Activated gamma-delta T cell (primary cell): ENCODE data around the gene MAP3K19.

ENCODE experiments used
- DNase-seq: peaks from one replicate; lab custom pipeline; 2025; lab: John Stamatoyannopoulos, UW

The MAP3K19 gene

DNA sequence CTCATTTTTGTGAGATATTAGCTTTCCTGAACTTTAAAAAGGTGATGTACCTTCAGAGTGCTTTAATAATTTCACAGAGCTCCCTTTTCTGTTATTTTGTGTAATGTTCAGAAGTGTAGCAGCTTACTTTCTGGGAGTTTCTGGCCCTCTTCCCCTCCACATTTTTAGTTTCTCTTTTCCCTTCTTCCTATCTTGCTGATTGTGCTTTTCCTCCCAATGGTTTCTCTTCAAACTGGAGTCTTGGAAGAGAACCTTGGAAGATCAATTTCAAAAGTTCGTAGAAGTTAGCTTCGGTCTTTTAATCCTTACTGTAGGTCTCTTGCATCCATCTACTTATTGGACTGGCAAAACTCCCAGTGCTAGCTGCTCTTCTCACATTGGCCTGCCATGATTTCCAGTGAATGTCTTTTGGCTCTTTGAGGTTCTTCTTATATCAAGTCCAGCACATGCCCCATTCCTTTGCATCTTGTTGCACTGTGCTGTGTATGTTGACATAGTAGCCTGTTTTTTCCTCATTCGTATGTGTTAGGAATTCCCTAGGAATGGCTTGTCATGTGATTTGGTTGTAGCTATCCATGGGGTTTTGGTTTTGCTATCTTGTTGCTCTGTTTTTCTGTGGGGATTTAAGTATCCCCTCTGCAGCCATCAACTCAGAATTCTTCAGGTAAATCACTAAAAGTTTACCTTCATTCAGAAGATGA is 120.9 kb downstream of the MAP3K19 start:
- no peak for DNase-seq

DNA sequence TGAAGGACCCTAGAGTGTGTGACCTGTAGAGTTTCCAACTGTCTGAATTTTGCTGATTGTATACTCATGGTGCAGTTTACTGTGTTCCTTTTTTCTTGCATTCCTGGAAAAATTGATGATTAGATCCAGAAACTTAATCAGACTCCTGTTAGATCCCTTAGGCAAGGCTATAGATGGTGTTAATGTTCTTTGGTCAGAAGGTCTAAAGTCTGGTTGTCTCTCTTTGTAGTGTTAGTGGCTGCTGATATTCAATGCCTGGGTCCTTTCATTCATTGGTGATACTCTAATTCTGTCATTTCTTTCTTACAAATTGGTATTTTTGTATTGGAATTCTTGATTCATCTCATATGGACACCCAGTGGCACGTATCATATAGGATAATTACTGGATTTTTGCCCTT is 122.3 kb downstream of the MAP3K19 start:
- DNase-seq = no peak

DNA sequence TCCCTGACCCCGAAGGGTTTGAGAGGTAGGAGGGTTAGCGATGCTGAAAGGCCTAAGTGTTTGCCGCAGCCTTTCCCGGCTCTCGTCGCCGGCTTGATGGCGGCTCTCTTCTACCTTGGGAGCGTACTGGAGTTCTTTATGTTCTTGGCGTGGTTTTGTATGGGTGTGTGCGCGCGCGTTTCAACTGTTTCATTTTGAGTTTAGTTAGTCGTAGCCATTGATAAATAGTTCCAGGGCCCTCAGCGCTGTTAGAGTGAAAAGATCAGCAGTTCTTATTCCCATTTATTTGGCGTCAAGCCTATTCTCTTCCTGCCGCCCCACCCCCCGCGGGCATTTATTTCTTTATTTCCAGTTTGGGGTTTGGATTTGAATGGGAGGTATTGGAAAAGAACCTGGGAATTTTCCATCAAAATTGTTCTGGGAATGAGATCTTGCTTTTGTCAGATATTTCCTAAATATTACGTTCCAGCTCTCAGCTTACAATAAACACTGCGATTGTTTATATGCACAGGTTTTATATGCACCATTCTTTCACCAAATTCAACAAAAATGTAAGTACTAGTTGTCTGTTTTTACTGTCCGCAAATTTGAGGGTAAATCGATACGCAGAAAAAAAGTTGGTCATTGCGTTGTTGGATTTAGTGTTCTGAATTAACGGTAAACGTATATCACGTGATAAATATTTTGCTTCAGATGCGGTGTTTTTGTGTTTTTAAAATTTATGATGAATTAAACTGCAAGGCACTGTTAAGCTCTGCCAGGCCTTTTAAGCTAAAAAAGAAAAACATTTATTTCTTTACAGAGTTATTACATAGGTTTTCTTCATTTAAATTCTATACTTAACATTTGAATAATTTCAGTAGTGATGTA is 127.7 kb downstream of the MAP3K19 start:
- DNase-seq = no peak

DNA sequence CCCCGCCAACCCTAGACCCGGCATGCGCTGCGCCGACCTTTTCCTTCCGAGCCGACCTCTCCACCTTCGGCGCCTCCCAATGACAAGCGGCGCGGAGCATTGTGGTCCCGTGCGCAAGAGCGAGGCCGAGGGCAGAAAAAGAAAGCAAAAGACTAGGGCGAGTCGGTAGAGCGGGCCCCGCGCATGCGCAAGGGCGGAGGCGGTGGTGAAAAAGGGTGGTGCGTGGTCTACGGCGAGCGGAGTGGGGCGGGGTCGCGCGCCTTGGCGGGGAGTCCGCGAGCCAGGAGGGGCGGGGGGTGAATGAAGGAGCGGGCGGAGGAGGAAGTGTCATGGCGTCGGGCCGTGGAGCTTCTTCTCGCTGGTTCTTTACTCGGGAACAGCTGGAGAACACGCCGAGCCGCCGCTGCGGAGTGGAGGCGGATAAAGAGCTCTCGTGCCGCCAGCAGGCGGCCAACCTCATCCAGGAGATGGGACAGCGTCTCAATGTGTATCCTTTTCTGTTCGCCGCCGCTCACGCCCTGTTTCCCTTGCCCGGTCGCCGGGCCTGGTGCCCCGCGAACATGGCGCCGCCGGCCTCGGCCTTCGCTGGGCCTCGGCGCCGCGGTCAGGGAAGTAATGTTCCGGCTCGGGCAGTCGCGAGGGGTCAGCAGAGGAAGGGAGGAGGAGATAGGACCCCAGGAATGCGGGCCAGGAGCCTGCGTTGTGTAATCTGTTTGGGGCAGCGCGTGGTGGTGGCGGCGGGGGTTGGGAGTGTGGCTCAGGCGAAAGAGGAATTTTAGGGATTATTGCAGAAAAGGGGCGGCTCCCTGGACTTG is 128.5 kb downstream of the MAP3K19 start, which contains the start of gene CCNT2:
Gene CCNT2, plus strand, starts transcription at position 297 of the 815 bp plus-strand sequence. Its CDS starts 33 bp downstream, at position 330.
- peak; percentile 100 for DNase-seq

DNA sequence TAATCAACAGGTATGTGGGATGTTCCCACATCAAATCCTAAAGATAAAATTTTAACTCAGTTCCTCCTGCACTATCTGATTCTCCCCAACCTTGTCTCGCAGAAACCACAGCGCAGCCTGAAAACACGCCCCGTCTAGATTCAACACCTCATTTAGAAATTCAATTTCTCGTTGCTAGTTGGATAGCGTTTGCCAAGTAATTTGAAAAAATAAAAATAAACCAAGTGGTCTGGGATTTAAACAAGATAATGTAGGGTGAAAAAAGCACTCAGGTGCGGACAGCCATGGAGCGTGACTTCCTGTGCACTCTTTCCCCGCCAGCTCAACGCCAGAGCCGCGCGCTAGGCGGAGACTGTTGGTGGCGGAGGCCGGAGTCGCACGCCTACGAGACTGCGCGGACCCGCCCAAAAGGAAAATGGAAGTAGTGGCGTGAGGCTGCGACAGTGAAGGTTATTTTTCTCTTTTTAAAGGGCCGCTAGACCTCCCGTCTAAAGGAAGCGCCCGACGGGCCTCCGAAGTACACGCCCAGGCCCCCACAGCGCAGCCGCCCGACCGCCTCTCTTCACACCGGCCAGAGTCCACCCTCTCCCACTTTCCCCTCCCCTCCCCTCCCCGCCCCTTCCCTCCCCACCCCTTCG is 129.2 kb downstream of the MAP3K19 start:
- DNase-seq = no peak

DNA sequence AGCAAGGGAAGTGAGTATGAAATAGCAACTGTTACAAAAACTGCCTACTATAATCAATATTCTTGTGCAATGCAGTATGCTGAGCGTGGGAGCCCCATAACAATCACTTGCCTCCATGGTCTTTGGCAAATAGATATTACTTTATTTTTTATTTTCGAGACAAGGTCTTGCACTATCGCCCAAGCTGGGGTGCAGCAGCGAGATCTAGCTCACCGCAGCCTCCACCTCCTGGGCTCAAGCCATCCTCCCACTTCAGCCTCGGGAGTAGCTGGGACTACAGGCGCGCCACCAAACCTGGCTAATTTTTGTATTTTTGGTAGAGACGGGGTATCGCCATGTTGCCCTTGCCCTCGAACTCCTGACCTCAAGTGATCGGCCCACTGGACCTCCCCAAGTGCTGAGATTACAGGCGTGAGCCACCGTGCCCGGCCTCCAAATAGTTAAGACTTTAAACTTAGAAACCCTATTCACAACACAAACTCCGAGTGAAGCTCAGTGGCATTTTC is 129.8 kb downstream of the MAP3K19 start:
- DNase-seq = no peak
